Mucosa of descending colon (tissue), 3 donors: ENCODE data around the gene MFSD6. TPM values are rescaled to one million over a fixed set of nuclear protein-coding genes. Genes with fewer than 3 reads are reported as not detected.

Source experiments
- ATAC-seq: fragments of 200-7000 bp; cut with Tn5 transposase; one replicate; pipeline ENCODE4 v1.9.1; 2020; ENCODE audit warnings: mild to moderate bottlenecking, moderate library complexity
- DNase-seq, 3 donors: peaks; one replicate each; pipeline ENCODE4 v3.0.0-alpha.2; 2020
- H3K36me3 ChIP-seq: fragments of 200-600 bp; one replicate; pipeline ENCODE4 v1.8.0; 2021; ENCODE audit warnings: low read depth, mild to moderate bottlenecking
- H3K4me1 ChIP-seq: fragments of 200-600 bp; one replicate; pipeline ENCODE4 v1.8.0; 2021; ENCODE audit warnings: low read depth, mild to moderate bottlenecking
- H3K4me3 ChIP-seq: fragments of 200-600 bp; one replicate; pipeline ENCODE4 v1.8.0; 2021; ENCODE audit warnings: mild to moderate bottlenecking
- H3K9me3 ChIP-seq: fragments of 200-600 bp; one replicate; pipeline ENCODE4 v1.8.0; 2021; ENCODE audit warnings: mild to moderate bottlenecking
- intact Hi-C, 2 donors: fragments of 100-400 bp; cut with DNase I in 1 of 2; cut with micrococcal nuclease in 1 of 2; formaldehyde crosslinking; loops; one replicate each; pipeline versions ENCODE4 v1.11.0 to v1.11.1; 2022; cut with DNase I, micrococcal nuclease
- total RNA-seq, 3 donors: library from RNA; stranded (reverse); fragmentation: NEBNext Ultra II Directional in 2 of 3; extraction: Animal tissue kit (Norgen Biotek cat#: 25700) in 2 of 3; gene quantifications; one replicate each; pipeline versions ENCODE4 v1.2.1 to v1.2.4, GENCODE V29; 2021 to 2023
- TF ChIP-seq, protein P1 (sequence below): fragments of 200-600 bp; IDR thresholded peaks from one replicate; pipeline ENCODE4 v1.8.0; 2022; ENCODE audit warnings: antibody characterized with exemption, mild to moderate bottlenecking
- donor health status: DM: no; HTN: no; CAD: no; lungs with moderate emphysema.
- donor health status: DM: no; HTN: no; CAD: no.
- donor health status: DM: no; HTN: yes; CAD: no.

MFSD6 gene
- total RNA-seq, 3 donors from 2014 or later: 58.4 to 73.2 (median 64.1) TPM

DNA sequence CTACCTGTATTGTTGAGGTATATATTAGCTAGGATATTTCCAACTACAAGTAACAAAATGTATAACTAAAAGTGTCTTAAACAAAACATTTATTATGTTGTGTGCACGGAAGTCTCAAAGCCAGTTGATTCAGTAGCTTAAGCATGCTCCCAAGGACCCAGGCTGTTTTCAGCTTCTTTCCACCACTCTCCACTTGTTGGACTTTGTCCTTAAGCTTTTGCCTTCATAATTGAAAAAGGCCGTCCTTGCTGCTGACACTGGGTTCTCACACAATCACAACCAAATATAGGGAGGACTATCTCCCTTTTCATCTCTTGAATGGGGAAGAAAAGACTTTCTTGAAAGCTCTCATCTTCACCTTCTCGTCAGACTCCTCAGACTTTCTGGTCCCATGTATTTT is 138.6 kb downstream of the MFSD6 start:
- Histone ChIP-seq H3K36me3 (no peaks in the 10 kb centered on the region), H3K4me3 (no peak overlapping the region), H3K9me3 (peaks cover 6% of the 10 kb centered on the region), H3K4me1 (no peaks in the 10 kb centered on the region)
- intact Hi-C loops: no loop called here
- no peak for DNase-seq
- TF ChIP-seq, protein P1, sequence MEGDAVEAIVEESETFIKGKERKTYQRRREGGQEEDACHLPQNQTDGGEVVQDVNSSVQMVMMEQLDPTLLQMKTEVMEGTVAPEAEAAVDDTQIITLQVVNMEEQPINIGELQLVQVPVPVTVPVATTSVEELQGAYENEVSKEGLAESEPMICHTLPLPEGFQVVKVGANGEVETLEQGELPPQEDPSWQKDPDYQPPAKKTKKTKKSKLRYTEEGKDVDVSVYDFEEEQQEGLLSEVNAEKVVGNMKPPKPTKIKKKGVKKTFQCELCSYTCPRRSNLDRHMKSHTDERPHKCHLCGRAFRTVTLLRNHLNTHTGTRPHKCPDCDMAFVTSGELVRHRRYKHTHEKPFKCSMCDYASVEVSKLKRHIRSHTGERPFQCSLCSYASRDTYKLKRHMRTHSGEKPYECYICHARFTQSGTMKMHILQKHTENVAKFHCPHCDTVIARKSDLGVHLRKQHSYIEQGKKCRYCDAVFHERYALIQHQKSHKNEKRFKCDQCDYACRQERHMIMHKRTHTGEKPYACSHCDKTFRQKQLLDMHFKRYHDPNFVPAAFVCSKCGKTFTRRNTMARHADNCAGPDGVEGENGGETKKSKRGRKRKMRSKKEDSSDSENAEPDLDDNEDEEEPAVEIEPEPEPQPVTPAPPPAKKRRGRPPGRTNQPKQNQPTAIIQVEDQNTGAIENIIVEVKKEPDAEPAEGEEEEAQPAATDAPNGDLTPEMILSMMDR: no peak
- no peak for ATAC-seq

DNA sequence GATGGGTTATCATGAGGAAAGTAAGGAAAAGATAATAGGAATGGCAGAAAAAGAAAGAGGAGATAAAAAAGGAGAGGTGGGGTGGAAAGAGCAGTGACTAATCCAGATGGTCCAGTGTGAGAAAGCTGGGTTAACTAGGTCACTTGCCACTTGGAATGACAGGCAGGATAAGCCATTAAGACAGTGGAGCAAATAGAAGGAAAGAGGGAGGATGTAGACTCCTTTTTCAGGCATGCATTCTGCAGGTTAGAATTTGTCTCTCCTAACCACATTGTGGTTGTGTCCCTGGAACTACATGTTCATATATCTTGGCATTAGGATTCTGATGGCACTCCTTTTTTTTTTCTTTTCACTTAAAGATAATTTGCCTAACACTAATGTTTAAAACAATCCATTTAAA is 139.7 kb downstream of the MFSD6 start:
- TF ChIP-seq, protein P1: no peak
- intact Hi-C loops: no loop called here
- Histone ChIP-seq H3K4me3 (no peak overlapping the region), H3K4me1 (no peaks in the 10 kb centered on the region), H3K9me3 (no peaks in the 10 kb centered on the region), H3K36me3 (no peaks in the 10 kb centered on the region)
- no peak for DNase-seq
- no peak for ATAC-seq

DNA sequence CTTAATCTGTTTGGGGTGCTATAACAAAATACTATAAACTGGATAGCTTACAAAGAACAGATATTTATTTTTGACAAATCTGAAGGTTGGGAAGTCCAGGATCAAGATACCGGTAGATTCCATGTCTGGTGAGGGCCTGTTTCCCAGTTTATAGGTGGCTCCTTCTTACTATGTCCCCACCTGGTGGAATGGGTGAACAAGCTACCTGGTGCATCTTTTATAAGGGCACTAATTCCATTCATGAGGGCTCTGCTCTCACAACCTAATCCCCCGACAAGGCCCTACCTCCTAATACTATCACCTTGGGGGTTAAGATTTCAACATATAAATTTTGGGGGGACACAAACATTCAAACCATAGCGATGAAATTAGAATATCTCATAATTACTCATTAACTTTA is 142.0 kb downstream of the MFSD6 start:
- Histone ChIP-seq H3K4me3 (no peak overlapping the region), H3K9me3 (no peaks in the 10 kb centered on the region), H3K4me1 (no peaks in the 10 kb centered on the region), H3K36me3 (no peaks in the 10 kb centered on the region)
- ATAC-seq (no peak), DNase-seq (no peak)
- TF ChIP-seq, protein P1: no peak
- intact Hi-C loops: no loop called here

Other genes starting within 250 kb of the MFSD6 start
- 10 to 100 TPM; 46.5 to 79.3 (median 46.7) TPM for gene HIBCH, start 88.5 kb upstream of the MFSD6 start, total RNA-seq
- 10 to 100 TPM; 31.3 to 37.7 (median 36.3) TPM for gene INPP1, start 64.8 kb upstream of the MFSD6 start, total RNA-seq
- 1 to 10 TPM; 1.7 to 4.1 (median 4.0) TPM for gene NEMP2, start 126.4 kb downstream of the MFSD6 start, total RNA-seq
- 10 to 100 TPM; 23.4 to 55.0 (median 28.9) TPM for gene NAB1, start 240.7 kb downstream of the MFSD6 start, total RNA-seq